ENCODE measurements around the gene UGT8. TPM values are rescaled to one million over a fixed set of nuclear protein-coding genes. Genes with fewer than 3 reads are reported as not detected.

Gene UGT8
- total and polyA plus RNA-seq, 9 donors = 0.04 to 4.5 (median 0.60) TPM; not detected in 2

- intact Hi-C loops (cut with DNase I) = no loop called here
- TF ChIP-seq POLR2A (IDR thresholded peaks at IDR 0.05) = no peak
- TF ChIP-seq EP300 (IDR thresholded peaks at IDR 0.05) = no peak
- no peak for TF ChIP-seq CTCF (IDR thresholded peaks at IDR 0.05)
- no peaks in the 10 kb centered on the region for H3K36me3 ChIP-seq
- H3K27me3 ChIP-seq = no peaks in the 10 kb centered on the region
- no peak for DNase-seq
- 53 to 77% (median 60%) methylated on average over 4 of the region's 4 CpGs for WGBS, 3 donors
- no peaks in the 10 kb centered on the region for H3K9me3 ChIP-seq
- H3K4me3 ChIP-seq = no peak overlapping the region
- no peak overlapping the region for H3K27ac ChIP-seq
- no peaks in the 10 kb centered on the region for H3K4me1 ChIP-seq (ENCODE audit: insufficient read depth)
These were observed 43.7 kb downstream of the UGT8 start for GRCh38 chr4:114642173-114642780.

GRCh38 chr4:114649908-114650307, 51.3 kb downstream of the UGT8 start:
- DNase-seq = no peak
- Histone ChIP-seq H3K27me3 (no peaks in the 10 kb centered on the region), H3K27ac (no peak overlapping the region), H3K4me3 (no peak overlapping the region), H3K4me1 (ENCODE audit: insufficient read depth) (no peaks in the 10 kb centered on the region), H3K36me3 (no peaks in the 10 kb centered on the region), H3K9me3 (no peaks in the 10 kb centered on the region)
- TF ChIP-seq CTCF (IDR thresholded peaks at IDR 0.05) = no peak
- TF ChIP-seq EP300 (IDR thresholded peaks at IDR 0.05) = no peak
- no peak for TF ChIP-seq POLR2A (IDR thresholded peaks at IDR 0.05)
- intact Hi-C loops (cut with DNase I) = no loop called here
- 67 to 78% (median 71%) methylated on average over 1 of the region's 1 CpG for WGBS, 3 donors

- intact Hi-C loops (cut with DNase I) = no loop called here
- Histone ChIP-seq H3K27me3 (no peaks in the 10 kb centered on the region), H3K4me3 (no peak overlapping the region), H3K27ac (no peak overlapping the region), H3K4me1 (ENCODE audit: insufficient read depth) (no peaks in the 10 kb centered on the region), H3K9me3 (no peaks in the 10 kb centered on the region), H3K36me3 (no peaks in the 10 kb centered on the region)
- TF ChIP-seq CTCF (IDR thresholded peaks at IDR 0.05) = no peak
- no peak for TF ChIP-seq POLR2A (IDR thresholded peaks at IDR 0.05)
- no peak for TF ChIP-seq EP300 (IDR thresholded peaks at IDR 0.05)
- no peak for DNase-seq
- 92 to 98% (median 98%) methylated on average over 1 of the region's 1 CpG for WGBS, 3 donors
These were observed 55.1 kb downstream of the UGT8 start for GRCh38 chr4:114653675-114654074.

GRCh38 chr4:114654592-114654991, 56.0 kb downstream of the UGT8 start:
- H3K4me1 ChIP-seq (ENCODE audit: insufficient read depth) = no peaks in the 10 kb centered on the region
- no peak for DNase-seq
- 70 to 74% (median 71%) methylated on average over 2 of the region's 2 CpGs for WGBS, 3 donors
- no peak overlapping the region for H3K4me3 ChIP-seq
- intact Hi-C loops (cut with DNase I) = no loop called here
- no peaks in the 10 kb centered on the region for H3K9me3 ChIP-seq
- no peaks in the 10 kb centered on the region for H3K36me3 ChIP-seq
- H3K27ac ChIP-seq = no peak overlapping the region
- TF ChIP-seq POLR2A (IDR thresholded peaks at IDR 0.05) (no peak), CTCF (IDR thresholded peaks at IDR 0.05) (no peak), EP300 (IDR thresholded peaks at IDR 0.05) (no peak)
- no peaks in the 10 kb centered on the region for H3K27me3 ChIP-seq

Data from ovary (tissue), 9 donors.